ENCODE measurements around the gene NYAP2.

The NYAP2 gene

DNA sequence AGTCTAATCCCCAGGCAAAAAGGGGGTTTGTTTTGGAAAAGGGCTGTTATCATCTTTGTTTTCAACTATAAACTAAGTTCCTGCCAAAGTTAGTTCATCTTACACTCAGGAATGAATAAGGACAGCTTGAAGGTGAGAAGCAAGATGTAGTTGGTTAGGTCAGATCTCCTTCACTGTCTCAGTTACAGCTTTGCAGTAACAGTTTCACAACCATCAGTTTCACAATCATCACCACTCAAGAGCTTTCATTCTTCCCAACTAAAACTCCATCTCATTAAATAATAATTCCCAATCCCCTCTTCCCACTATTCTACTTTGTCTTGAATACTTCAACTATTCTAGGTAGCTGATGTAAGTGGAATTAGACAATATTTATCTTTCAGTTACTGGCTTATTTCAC is 200.9 kb downstream of the NYAP2 start:
- Histone ChIP-seq H3K4me1 (ENCODE audit: control insufficient read depth in 2 of 2, insufficient read depth in 2 of 2, low read length in 2 of 2) (no peaks in the 10 kb centered on the region), H3K36me3 (ENCODE audit: control insufficient read depth in 2 of 2, insufficient read depth in 2 of 2, low read length in 2 of 2) (no peaks in the 10 kb centered on the region), H3K27ac (ENCODE audit: low read depth in 2 of 2, low read length in 2 of 2) (no peak overlapping the region), H3K9me3 (ENCODE audit: control insufficient read depth in 2 of 2, low read length in 2 of 2) (no peaks in the 10 kb centered on the region), H3K9ac (ENCODE audit: low read depth in 1 of 2, low read length in 2 of 2) (no peak overlapping the region), H3K4me3 (ENCODE audit: low read length in 2 of 2) (no peak overlapping the region), H3K27me3 (ENCODE audit: control insufficient read depth in 2 of 2, insufficient read depth in 2 of 2, low read length in 2 of 2) (no peaks in the 10 kb centered on the region)

DNA sequence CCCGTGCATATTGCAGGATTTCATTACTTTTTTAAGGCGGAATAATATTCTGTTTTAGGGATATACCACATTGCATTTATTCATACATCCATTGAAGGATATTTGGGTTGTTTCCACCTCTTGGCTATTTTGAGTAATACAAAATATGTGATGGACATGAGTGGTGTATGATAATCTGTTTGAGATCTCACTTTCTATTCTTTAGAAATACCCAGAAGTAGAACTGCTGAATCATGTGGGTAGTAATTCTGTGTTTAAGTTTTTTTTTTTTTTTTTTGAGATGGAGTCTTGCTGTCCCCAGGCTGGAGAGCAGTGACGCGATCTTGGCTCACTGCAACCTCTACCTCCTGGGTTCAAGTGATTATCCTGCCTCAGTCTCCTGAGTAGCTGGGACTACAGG is 201.4 kb downstream of the NYAP2 start:
- Histone ChIP-seq H3K36me3 (ENCODE audit: control insufficient read depth in 2 of 2, insufficient read depth in 2 of 2, low read length in 2 of 2) (no peaks in the 10 kb centered on the region), H3K9me3 (ENCODE audit: control insufficient read depth in 2 of 2, low read length in 2 of 2) (no peaks in the 10 kb centered on the region), H3K4me1 (ENCODE audit: control insufficient read depth in 2 of 2, insufficient read depth in 2 of 2, low read length in 2 of 2) (no peaks in the 10 kb centered on the region), H3K27ac (ENCODE audit: low read depth in 2 of 2, low read length in 2 of 2) (no peak overlapping the region), H3K27me3 (ENCODE audit: control insufficient read depth in 2 of 2, insufficient read depth in 2 of 2, low read length in 2 of 2) (no peaks in the 10 kb centered on the region), H3K4me3 (ENCODE audit: low read length in 2 of 2) (no peak overlapping the region), H3K9ac (ENCODE audit: low read depth in 1 of 2, low read length in 2 of 2) (no peak overlapping the region)

DNA sequence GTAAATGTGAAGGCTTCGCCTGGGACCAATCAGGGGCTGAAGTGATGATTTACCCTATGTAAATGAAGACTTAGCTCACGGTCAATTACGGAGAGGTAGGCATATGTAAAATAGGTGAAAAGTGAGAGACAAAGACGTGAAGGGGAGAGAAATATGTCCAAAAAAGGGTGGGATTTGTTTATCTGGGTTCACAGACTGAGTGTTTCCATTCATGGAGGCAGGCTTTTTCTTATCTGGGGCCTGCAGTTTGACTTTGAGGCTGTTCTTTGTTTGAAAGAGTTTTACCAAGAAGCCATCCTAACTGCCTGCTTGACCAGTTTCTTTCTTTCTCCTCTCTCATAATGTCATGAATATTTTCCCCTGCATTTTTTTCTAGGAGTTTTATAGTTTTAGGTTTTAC is 202.7 kb downstream of the NYAP2 start:
- Histone ChIP-seq H3K9me3 (ENCODE audit: control insufficient read depth in 2 of 2, low read length in 2 of 2) (no peaks in the 10 kb centered on the region), H3K27ac (ENCODE audit: low read depth in 2 of 2, low read length in 2 of 2) (no peak overlapping the region), H3K4me1 (ENCODE audit: control insufficient read depth in 2 of 2, insufficient read depth in 2 of 2, low read length in 2 of 2) (no peaks in the 10 kb centered on the region), H3K27me3 (ENCODE audit: control insufficient read depth in 2 of 2, insufficient read depth in 2 of 2, low read length in 2 of 2) (no peaks in the 10 kb centered on the region), H3K4me3 (ENCODE audit: low read length in 2 of 2) (no peak overlapping the region), H3K9ac (ENCODE audit: low read depth in 1 of 2, low read length in 2 of 2) (no peak overlapping the region), H3K36me3 (ENCODE audit: control insufficient read depth in 2 of 2, insufficient read depth in 2 of 2, low read length in 2 of 2) (no peaks in the 10 kb centered on the region)

DNA sequence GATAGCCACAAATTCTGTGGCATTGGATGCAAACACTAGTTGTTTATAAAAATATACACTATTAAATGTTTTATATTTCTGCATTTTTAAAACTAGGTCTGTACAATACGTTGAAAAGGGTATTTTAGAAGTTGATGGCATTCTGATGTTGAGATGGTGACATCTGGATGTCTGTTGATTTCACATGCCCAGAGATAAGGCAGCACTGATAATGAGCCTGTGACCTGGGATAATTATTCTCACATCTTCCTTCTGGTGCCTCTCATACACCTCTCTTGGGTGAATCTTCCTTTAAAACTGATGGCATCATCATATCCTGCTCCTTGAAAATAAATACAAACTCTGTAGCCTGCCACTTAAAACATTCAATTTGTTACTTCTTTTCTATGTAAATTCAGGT is 208.6 kb downstream of the NYAP2 start:
- Histone ChIP-seq H3K4me3 (ENCODE audit: low read length in 2 of 2) (no peak overlapping the region), H3K9ac (ENCODE audit: low read depth in 1 of 2, low read length in 2 of 2) (no peak overlapping the region), H3K36me3 (ENCODE audit: control insufficient read depth in 2 of 2, insufficient read depth in 2 of 2, low read length in 2 of 2) (no peaks in the 10 kb centered on the region), H3K4me1 (ENCODE audit: control insufficient read depth in 2 of 2, insufficient read depth in 2 of 2, low read length in 2 of 2) (no peaks in the 10 kb centered on the region), H3K9me3 (ENCODE audit: control insufficient read depth in 2 of 2, low read length in 2 of 2) (no peaks in the 10 kb centered on the region), H3K27me3 (ENCODE audit: control insufficient read depth in 2 of 2, insufficient read depth in 2 of 2, low read length in 2 of 2) (no peaks in the 10 kb centered on the region), H3K27ac (ENCODE audit: low read depth in 2 of 2, low read length in 2 of 2) (no peak overlapping the region)

DNA sequence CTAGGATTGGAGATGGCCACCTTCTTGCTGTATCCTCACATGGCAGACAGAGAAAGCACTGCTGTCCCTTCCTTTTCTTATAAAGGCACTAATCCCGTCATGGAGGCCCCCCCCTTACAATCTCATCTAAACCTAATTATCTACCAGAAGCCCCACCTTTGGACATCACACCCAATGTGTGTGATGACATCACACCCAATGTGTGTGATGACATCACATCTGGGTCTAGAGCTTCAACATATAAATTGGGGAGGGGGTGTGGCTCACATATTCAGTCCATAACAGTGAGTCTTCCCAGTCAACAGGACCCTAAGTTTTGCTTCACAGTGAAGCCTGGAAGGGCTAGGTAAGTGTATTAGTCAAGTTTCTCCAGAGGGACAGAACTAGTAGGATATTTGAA is 213.1 kb downstream of the NYAP2 start:
- Histone ChIP-seq H3K4me1 (ENCODE audit: control insufficient read depth in 2 of 2, insufficient read depth in 2 of 2, low read length in 2 of 2) (no peaks in the 10 kb centered on the region), H3K27me3 (ENCODE audit: control insufficient read depth in 2 of 2, insufficient read depth in 2 of 2, low read length in 2 of 2) (no peaks in the 10 kb centered on the region), H3K36me3 (ENCODE audit: control insufficient read depth in 2 of 2, insufficient read depth in 2 of 2, low read length in 2 of 2) (no peaks in the 10 kb centered on the region), H3K9me3 (ENCODE audit: control insufficient read depth in 2 of 2, low read length in 2 of 2) (no peaks in the 10 kb centered on the region), H3K4me3 (ENCODE audit: low read length in 2 of 2) (no peak overlapping the region), H3K27ac (ENCODE audit: low read depth in 2 of 2, low read length in 2 of 2) (no peak overlapping the region), H3K9ac (ENCODE audit: low read depth in 1 of 2, low read length in 2 of 2) (no peak overlapping the region)

DNA sequence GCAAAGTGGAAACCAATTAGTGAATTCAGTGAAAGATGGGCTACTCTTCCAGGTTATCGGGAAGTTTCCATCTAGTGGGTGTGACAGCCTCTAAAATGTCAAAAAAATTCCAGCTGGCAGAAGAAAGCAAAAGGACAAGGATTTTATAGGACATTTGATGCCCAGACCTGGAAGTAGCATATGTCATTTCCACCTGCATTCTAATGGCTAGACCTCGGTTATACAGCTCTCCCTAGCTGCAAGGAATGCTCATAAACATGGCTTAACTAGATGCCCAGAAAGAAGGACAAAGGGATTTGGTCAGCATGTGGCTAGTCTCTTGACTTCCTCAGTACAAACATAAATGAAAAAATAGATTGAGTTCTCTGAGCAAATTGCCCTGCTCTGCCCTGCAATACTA is 215.4 kb downstream of the NYAP2 start:
- Histone ChIP-seq H3K27ac (ENCODE audit: low read depth in 2 of 2, low read length in 2 of 2) (no peak overlapping the region), H3K36me3 (ENCODE audit: control insufficient read depth in 2 of 2, insufficient read depth in 2 of 2, low read length in 2 of 2) (no peaks in the 10 kb centered on the region), H3K9ac (ENCODE audit: low read depth in 1 of 2, low read length in 2 of 2) (no peak overlapping the region), H3K4me3 (ENCODE audit: low read length in 2 of 2) (no peak overlapping the region), H3K27me3 (ENCODE audit: control insufficient read depth in 2 of 2, insufficient read depth in 2 of 2, low read length in 2 of 2) (no peaks in the 10 kb centered on the region), H3K4me1 (ENCODE audit: control insufficient read depth in 2 of 2, insufficient read depth in 2 of 2, low read length in 2 of 2) (no peaks in the 10 kb centered on the region), H3K9me3 (ENCODE audit: control insufficient read depth in 2 of 2, low read length in 2 of 2) (no peaks in the 10 kb centered on the region)

DNA sequence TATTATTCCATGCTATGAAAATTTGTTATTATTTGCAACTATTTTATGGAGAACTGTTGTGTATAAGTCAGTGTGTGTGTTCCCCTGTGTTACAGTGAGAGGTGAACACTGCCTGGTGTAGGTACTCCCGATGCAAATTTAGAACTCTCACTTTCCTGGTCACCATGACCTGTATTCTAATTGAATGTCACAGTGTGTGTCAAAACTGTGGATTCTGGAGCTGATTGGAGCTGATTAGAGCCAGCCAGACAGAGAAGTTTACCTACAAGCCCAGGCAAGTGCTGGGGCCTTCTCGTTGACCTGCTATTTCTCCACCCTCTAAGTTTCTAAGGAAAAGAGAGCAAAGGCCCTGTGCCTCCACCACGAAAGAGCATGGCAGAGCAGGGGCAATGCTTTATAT is 216.0 kb downstream of the NYAP2 start:
- no peaks in the 10 kb centered on the region for H3K4me1 ChIP-seq (ENCODE audit: control insufficient read depth in 2 of 2, insufficient read depth in 2 of 2, low read length in 2 of 2)
- H3K9me3 ChIP-seq (ENCODE audit: control insufficient read depth in 2 of 2, low read length in 2 of 2): no peaks in the 10 kb centered on the region
- no peak overlapping the region for H3K9ac ChIP-seq (ENCODE audit: low read depth in 1 of 2, low read length in 2 of 2)
- no peak overlapping the region for H3K27ac ChIP-seq (ENCODE audit: low read depth in 2 of 2, low read length in 2 of 2)
- no peaks in the 10 kb centered on the region for H3K36me3 ChIP-seq (ENCODE audit: control insufficient read depth in 2 of 2, insufficient read depth in 2 of 2, low read length in 2 of 2)
- no peaks in the 10 kb centered on the region for H3K27me3 ChIP-seq (ENCODE audit: control insufficient read depth in 2 of 2, insufficient read depth in 2 of 2, low read length in 2 of 2)
- H3K4me3 ChIP-seq (ENCODE audit: low read length in 2 of 2): no peak overlapping the region

DNA sequence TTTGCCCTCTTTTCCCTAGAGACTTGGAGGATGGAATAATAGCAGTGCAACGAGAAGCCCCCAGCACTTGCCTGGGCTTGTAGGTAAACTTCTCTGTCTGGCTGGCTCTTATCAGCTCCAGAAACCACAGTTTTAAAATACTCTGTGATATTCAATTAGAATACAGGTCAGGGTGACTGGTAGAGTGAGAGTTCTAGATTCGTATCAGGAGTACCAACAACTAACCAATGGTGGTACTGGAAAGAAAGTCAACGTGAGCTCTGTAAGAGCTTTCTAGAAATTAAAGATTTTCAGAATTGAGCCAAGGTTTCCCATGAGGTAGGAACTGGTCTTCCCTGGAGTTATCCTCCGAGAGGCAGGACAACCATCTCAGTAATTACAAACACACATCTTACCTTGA is 216.9 kb downstream of the NYAP2 start:
- H3K9ac ChIP-seq (ENCODE audit: low read depth in 1 of 2, low read length in 2 of 2): no peak overlapping the region
- H3K27ac ChIP-seq (ENCODE audit: low read depth in 2 of 2, low read length in 2 of 2): no peak overlapping the region
- H3K4me1 ChIP-seq (ENCODE audit: control insufficient read depth in 2 of 2, insufficient read depth in 2 of 2, low read length in 2 of 2): no peaks in the 10 kb centered on the region
- no peak overlapping the region for H3K4me3 ChIP-seq (ENCODE audit: low read length in 2 of 2)
- H3K36me3 ChIP-seq (ENCODE audit: control insufficient read depth in 2 of 2, insufficient read depth in 2 of 2, low read length in 2 of 2): no peaks in the 10 kb centered on the region
- H3K9me3 ChIP-seq (ENCODE audit: control insufficient read depth in 2 of 2, low read length in 2 of 2): no peaks in the 10 kb centered on the region
- H3K27me3 ChIP-seq (ENCODE audit: control insufficient read depth in 2 of 2, insufficient read depth in 2 of 2, low read length in 2 of 2): no peaks in the 10 kb centered on the region

DNA sequence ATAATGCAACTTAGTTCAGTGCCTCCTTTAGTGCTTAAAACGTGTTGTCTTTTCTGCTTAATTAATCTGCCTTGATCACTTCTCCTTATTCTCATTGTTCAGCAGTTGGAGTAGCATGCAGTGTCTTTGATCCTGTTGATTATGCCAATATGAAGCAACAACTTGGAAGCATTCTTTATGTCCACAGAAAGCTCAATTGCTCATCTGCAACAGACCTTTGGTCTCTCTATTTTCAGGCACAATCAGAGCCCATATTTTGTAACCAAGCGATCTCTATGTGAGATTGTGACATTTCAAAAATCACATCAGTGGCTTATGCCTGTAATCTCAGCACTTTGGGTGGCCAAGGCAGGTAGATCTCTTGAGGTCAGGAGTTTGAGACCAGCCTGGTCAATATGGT is 217.3 kb downstream of the NYAP2 start:
- no peak overlapping the region for H3K4me3 ChIP-seq (ENCODE audit: low read length in 2 of 2)

DNA sequence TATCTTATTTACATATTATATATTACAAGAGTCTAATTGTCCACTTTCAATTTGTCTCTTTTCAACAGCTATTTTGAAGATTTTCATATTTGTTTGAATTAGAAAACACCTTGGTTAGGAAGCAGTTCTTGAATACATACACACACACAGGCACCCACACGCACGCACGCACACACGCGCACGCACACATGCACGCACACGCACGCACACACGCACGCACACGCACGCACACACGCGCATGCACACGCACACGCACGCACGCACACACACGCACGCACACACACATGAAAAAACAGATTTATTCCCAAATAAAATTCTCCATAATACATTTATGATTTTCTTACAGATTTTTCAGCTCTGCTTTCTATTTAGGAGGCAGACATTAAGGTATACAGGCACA is 220.7 kb downstream of the NYAP2 start:
- no peak overlapping the region for H3K27ac ChIP-seq (ENCODE audit: low read depth in 2 of 2, low read length in 2 of 2)
- no peak overlapping the region for H3K9ac ChIP-seq (ENCODE audit: low read depth in 1 of 2, low read length in 2 of 2)
- H3K27me3 ChIP-seq (ENCODE audit: control insufficient read depth in 2 of 2, insufficient read depth in 2 of 2, low read length in 2 of 2): no peaks in the 10 kb centered on the region
- no peak overlapping the region for H3K4me3 ChIP-seq (ENCODE audit: low read length in 2 of 2)
- no peaks in the 10 kb centered on the region for H3K9me3 ChIP-seq (ENCODE audit: control insufficient read depth in 2 of 2, low read length in 2 of 2)
- no peaks in the 10 kb centered on the region for H3K4me1 ChIP-seq (ENCODE audit: control insufficient read depth in 2 of 2, insufficient read depth in 2 of 2, low read length in 2 of 2)
- no peaks in the 10 kb centered on the region for H3K36me3 ChIP-seq (ENCODE audit: control insufficient read depth in 2 of 2, insufficient read depth in 2 of 2, low read length in 2 of 2)

More for the DNA sequence above, 217.3 kb downstream of the NYAP2 start:
- Histone ChIP-seq H3K9me3 (ENCODE audit: control insufficient read depth in 2 of 2, low read length in 2 of 2) (no peaks in the 10 kb centered on the region), H3K27ac (ENCODE audit: low read depth in 2 of 2, low read length in 2 of 2) (no peak overlapping the region), H3K9ac (ENCODE audit: low read depth in 1 of 2, low read length in 2 of 2) (no peak overlapping the region), H3K4me1 (ENCODE audit: control insufficient read depth in 2 of 2, insufficient read depth in 2 of 2, low read length in 2 of 2) (no peaks in the 10 kb centered on the region), H3K27me3 (ENCODE audit: control insufficient read depth in 2 of 2, insufficient read depth in 2 of 2, low read length in 2 of 2) (no peaks in the 10 kb centered on the region), H3K36me3 (ENCODE audit: control insufficient read depth in 2 of 2, insufficient read depth in 2 of 2, low read length in 2 of 2) (no peaks in the 10 kb centered on the region)

DNA sequence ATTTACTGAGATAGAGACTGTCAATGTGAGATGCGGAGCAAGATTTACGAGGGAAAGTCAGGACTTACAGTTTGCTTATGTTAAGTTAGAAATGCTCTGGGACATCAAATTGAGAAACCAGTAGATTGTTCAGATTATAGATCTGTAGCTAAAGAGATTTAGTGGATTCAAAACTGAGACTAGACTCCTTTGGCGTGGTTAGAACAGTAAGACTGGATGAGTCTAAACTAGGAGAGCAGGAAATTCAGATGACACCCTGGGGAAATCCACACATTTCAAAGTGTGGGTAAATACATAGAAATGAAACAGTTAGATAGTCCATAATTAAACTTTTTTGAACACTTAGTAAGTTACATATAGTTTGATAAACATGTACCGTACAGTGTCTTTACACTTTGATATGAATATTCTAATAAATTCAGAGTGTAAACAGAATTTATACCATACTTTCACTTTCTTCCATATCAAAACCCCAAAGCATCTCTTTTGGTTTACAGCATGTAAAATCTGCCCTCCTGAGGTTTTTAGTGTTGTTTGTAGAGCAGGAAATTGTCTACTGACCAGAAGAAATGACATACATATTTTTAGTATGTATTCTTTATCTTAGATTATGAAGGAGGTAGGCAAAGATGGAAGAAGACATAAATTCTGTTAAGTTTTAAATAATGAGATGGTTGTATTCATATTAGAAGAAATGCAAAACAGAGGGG is 231.5 kb downstream of the NYAP2 start:
- no peaks in the 10 kb centered on the region for H3K27me3 ChIP-seq (ENCODE audit: control insufficient read depth in 2 of 2, insufficient read depth in 2 of 2, low read length in 2 of 2)
- no peaks in the 10 kb centered on the region for H3K36me3 ChIP-seq (ENCODE audit: control insufficient read depth in 2 of 2, insufficient read depth in 2 of 2, low read length in 2 of 2)
- H3K4me1 ChIP-seq (ENCODE audit: control insufficient read depth in 2 of 2, insufficient read depth in 2 of 2, low read length in 2 of 2): no peaks in the 10 kb centered on the region
- no peak overlapping the region for H3K9ac ChIP-seq (ENCODE audit: low read depth in 1 of 2, low read length in 2 of 2)
- H3K27ac ChIP-seq (ENCODE audit: low read depth in 2 of 2, low read length in 2 of 2): no peak overlapping the region
- H3K4me3 ChIP-seq (ENCODE audit: low read length in 2 of 2): no peak overlapping the region
- H3K9me3 ChIP-seq (ENCODE audit: control insufficient read depth in 2 of 2, low read length in 2 of 2): no peaks in the 10 kb centered on the region
